CD14-positive monocyte (primary cell): ENCODE results near the gene STAM. TPM values are rescaled to one million over a fixed set of nuclear protein-coding genes. Genes with fewer than 3 reads are reported as not detected.

Experiments
- DNase-seq, 3 donors: peaks; one replicate each; pipeline ENCODE4 v3.0.0-alpha.2; 2011 to 2022
- H2AFZ ChIP-seq: 2 replicates; pipeline ENCODE4 v1.6.0; 2012; ENCODE audit warnings: mild to moderate bottlenecking, low read depth, low read length, inconsistent platforms; ENCODE audit not compliant: insufficient read depth, poor library complexity, severe bottlenecking
- H3K27ac ChIP-seq, 2 donors: 1 replicate in 1 of 2; 2 replicates in 1 of 2; pipeline ENCODE4 v1.5.1; 2012 to 2013; ENCODE audit warnings: low read length in 2 of 2, control low read depth in 1 of 2, inconsistent platforms in 1 of 2, low read depth in 1 of 2, mild to moderate bottlenecking in 1 of 2
- H3K27me3 ChIP-seq, 2 donors: one replicate each; pipeline versions ENCODE4 v1.6.0 to v1.6.1; 2011 to 2013; ENCODE audit warnings: low read length in 2 of 2; ENCODE audit not compliant: control insufficient read depth in 2 of 2, insufficient read depth in 2 of 2
- H3K36me3 ChIP-seq, 2 donors: replicated peaks in 1 of 2; 1 replicate in 1 of 2; 2 replicates in 1 of 2; pipeline versions ENCODE4 v1.5.1 to v1.6.1; 2012 to 2013; ENCODE audit warnings: low read length in 2 of 2, control low read depth in 1 of 2, inconsistent platforms in 1 of 2, mild to moderate bottlenecking in 1 of 2; ENCODE audit not compliant: insufficient read depth in 2 of 2, control insufficient read depth in 1 of 2
- H3K4me1 ChIP-seq, 2 donors: 1 replicate in 1 of 2; 2 replicates in 1 of 2; pipeline versions ENCODE4 v1.5.1 to v1.6.1; 2012 to 2013; ENCODE audit warnings: low read length in 2 of 2, control low read depth in 1 of 2, inconsistent platforms in 1 of 2, mild to moderate bottlenecking in 1 of 2, moderate library complexity in 1 of 2; ENCODE audit not compliant: insufficient read depth in 2 of 2, control insufficient read depth in 1 of 2
- H3K4me2 ChIP-seq: replicated peaks from 2 replicates; pipeline ENCODE3; 2012; ENCODE audit warnings: low read length, moderate library complexity, mild to moderate bottlenecking; ENCODE audit not compliant: poor library complexity, severe bottlenecking; ENCODE audit errors: extremely low read depth
- H3K4me3 ChIP-seq, 3 experiments: fragments of 200-600 bp in 1 of 3; sonication (generic) in 1 of 3; replicated peaks in 1 of 3; 1 replicate in 2 of 3; 2 replicates in 1 of 3; pipeline ENCODE4 v1.5.1; 2011 to 2013; ENCODE audit warnings: low read length in 3 of 3, mild to moderate bottlenecking in 3 of 3, control low read depth in 2 of 3, low read depth in 2 of 3, inconsistent platforms in 1 of 3, moderate library complexity in 1 of 3
- H3K79me2 ChIP-seq: 2 replicates; pipeline ENCODE4 v1.6.0; 2012; ENCODE audit warnings: mild to moderate bottlenecking, control low read depth, inconsistent platforms, low read length, moderate library complexity; ENCODE audit not compliant: insufficient read depth
- H3K9ac ChIP-seq: 2 replicates; pipeline ENCODE4 v1.6.0; 2017; ENCODE audit warnings: low read length, mild to moderate bottlenecking; ENCODE audit not compliant: insufficient read depth, poor library complexity, severe bottlenecking
- H3K9me3 ChIP-seq, 2 donors: replicated peaks in 1 of 2; 1 replicate in 1 of 2; 2 replicates in 1 of 2; pipeline versions ENCODE4 v1.5.1 to v1.6.1; 2012 to 2013; ENCODE audit warnings: low read length in 2 of 2, control low read depth in 1 of 2; ENCODE audit not compliant: control insufficient read depth in 1 of 2, insufficient read depth in 1 of 2
- H4K20me1 ChIP-seq: 2 replicates; pipeline ENCODE4 v1.6.0; 2012; ENCODE audit warnings: mild to moderate bottlenecking, low read length, control low read depth, moderate library complexity; ENCODE audit not compliant: insufficient read depth
- H3K27ac Mint-ChIP-seq, 7 donors: one replicate each; pipeline ENCODE4 v1.8.0; 2020; ENCODE audit warnings: mild to moderate bottlenecking in 7 of 7, mixed read lengths in 7 of 7, moderate library complexity in 6 of 7, inconsistent platforms in 2 of 7
- H3K27me3 Mint-ChIP-seq, 3 donors: one replicate each; pipeline ENCODE4 v1.8.0; 2021 to 2022; ENCODE audit warnings: low read depth in 3 of 3, mild to moderate bottlenecking in 3 of 3, mixed read lengths in 3 of 3, moderate library complexity in 3 of 3, inconsistent platforms in 1 of 3
- H3K36me3 Mint-ChIP-seq, 2 donors: one replicate each; pipeline ENCODE4 v1.8.0; 2020; ENCODE audit warnings: mixed read lengths in 2 of 2, inconsistent platforms in 1 of 2, mild to moderate bottlenecking in 1 of 2
- H3K4me1 Mint-ChIP-seq: one replicate; pipeline ENCODE4 v1.8.0; 2020; ENCODE audit warnings: mild to moderate bottlenecking, mixed read lengths
- H3K4me3 Mint-ChIP-seq, 2 donors: one replicate each; pipeline ENCODE4 v1.8.0; 2020; ENCODE audit warnings: mild to moderate bottlenecking in 2 of 2, mixed read lengths in 2 of 2, moderate library complexity in 1 of 2
- H3K9me3 Mint-ChIP-seq, 7 donors: one replicate each; pipeline ENCODE4 v1.8.0; 2020 to 2022; ENCODE audit warnings: mixed read lengths in 7 of 7, mild to moderate bottlenecking in 6 of 7, moderate library complexity in 6 of 7, inconsistent platforms in 2 of 7
- WGBS: methylation state at CpG from one replicate; pipeline ENCODE4 v1.1.5; 2013; ENCODE audit warnings: missing lambda C conversion rate; ENCODE audit not compliant: insufficient coverage; 5-methylcytosine and 5-hydroxymethylcytosine counted together
- intact Hi-C, 2 donors: fragments of 100-400 bp; cut with micrococcal nuclease; formaldehyde crosslinking; loops; one replicate each; pipeline versions ENCODE4 v1.15.0 to v1.15.1; 2023
- polyA plus RNA-seq, 3 donors: library from polyadenylated mRNA; depleted of rRNA in 1 of 3; unstranded in 2 of 3; stranded (reverse) in 1 of 3; fragments of 300-500 nt in 2 of 3; fragments of >200 nt in 1 of 3; fragmentation: Illumina TruSeq in 2 of 3; gene quantifications; 1 replicate in 2 of 3; 2 replicates in 1 of 3; pipeline ENCODE4 v1.2.3, GENCODE V29; 2012 to 2021
- TF ChIP-seq, protein P1 (sequence below): fragments of 200-600 bp; IDR thresholded peaks from one replicate; pipeline ENCODE4 v1.8.0; 2022; ENCODE audit warnings: antibody characterized with exemption, mild to moderate bottlenecking

STAM gene
- polyA plus RNA-seq, 3 donors, result 5.5 to 16.4 (median 5.9) TPM

DNA sequence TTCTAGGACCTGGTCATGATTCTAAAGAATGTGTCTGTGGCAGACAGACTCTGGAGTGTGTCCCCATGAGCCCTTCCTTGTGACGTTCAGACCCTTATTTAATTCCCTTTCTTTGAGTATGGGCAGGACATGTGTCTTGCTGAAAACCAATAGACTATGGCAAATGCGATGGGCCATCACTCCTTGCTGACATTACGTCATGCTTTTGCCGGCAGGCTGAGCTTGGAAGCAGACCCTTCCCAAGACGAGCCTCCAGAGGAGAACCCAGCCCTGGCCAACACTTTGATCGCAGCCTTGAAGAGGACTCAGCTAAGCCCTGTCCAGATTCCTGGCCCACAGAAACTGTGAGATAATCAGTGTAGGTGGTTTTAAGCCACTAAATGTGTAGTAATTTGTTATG, 89.7 kb downstream of the STAM start:
- Mint-ChIP-seq H3K27me3 (peaks cover 0 to 2% (median 0%) of the 10 kb centered on the region in 3 donors), H3K36me3 (no peaks in the 10 kb centered on the region), H3K9me3 (no peaks in the 10 kb centered on the region), H3K27ac (peak overlapping the region in 1 of 7 donors; percentile 78), H3K4me3 (no peak overlapping the region), H3K4me1 (peaks cover 6% of the 10 kb centered on the region)
- Histone ChIP-seq H3K36me3 (no peaks in the 10 kb centered on the region), H3K4me2 (no peak overlapping the region), H3K27ac (no peak overlapping the region), H3K4me1 (no peaks in the 10 kb centered on the region), H3K79me2 (no peaks in the 10 kb centered on the region), H3K9me3 (no peaks in the 10 kb centered on the region), H3K4me3 (no peak overlapping the region), H3K9ac (no peak overlapping the region), H4K20me1 (no peaks in the 10 kb centered on the region), H3K27me3 (no peaks in the 10 kb centered on the region), H2AFZ (no peak overlapping the region)
- 92% methylated on average over 5 of the region's 6 CpGs for WGBS
- DNase-seq, result no peak
- TF ChIP-seq, protein P1, sequence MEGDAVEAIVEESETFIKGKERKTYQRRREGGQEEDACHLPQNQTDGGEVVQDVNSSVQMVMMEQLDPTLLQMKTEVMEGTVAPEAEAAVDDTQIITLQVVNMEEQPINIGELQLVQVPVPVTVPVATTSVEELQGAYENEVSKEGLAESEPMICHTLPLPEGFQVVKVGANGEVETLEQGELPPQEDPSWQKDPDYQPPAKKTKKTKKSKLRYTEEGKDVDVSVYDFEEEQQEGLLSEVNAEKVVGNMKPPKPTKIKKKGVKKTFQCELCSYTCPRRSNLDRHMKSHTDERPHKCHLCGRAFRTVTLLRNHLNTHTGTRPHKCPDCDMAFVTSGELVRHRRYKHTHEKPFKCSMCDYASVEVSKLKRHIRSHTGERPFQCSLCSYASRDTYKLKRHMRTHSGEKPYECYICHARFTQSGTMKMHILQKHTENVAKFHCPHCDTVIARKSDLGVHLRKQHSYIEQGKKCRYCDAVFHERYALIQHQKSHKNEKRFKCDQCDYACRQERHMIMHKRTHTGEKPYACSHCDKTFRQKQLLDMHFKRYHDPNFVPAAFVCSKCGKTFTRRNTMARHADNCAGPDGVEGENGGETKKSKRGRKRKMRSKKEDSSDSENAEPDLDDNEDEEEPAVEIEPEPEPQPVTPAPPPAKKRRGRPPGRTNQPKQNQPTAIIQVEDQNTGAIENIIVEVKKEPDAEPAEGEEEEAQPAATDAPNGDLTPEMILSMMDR, result no peak
- intact Hi-C loops, result no loop called here

DNA sequence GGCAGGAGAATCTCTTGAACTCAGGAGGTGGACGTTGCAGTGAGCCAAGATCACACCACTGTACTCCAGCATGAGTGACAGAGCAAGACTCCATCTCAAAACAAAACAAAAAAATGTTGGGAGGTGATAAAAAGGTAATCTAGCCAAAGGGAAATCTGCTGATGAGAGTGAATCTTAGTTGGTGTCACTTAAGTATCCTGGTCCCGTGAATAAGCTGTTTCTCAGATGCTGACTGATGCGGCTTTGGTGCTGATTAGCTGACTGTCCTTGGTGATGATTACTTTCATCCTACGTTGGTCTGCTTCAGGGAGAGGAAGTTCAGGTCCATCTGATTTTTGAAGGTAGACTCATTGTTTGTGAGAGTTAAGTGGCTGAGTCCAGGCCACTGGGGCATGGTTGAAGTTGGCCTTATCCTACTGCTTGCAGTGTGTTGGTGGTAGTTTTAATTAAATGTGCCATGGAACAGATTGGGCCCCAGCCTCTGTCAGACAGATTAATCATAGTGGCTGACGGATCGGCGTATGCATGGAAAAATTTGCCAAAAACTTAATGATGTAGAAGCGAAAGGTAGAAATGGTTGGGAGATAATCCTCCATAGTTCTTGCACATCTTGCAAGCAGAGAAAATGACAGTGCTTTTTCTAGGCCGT, 90.6 kb downstream of the STAM start:
- Histone ChIP-seq H4K20me1 (no peaks in the 10 kb centered on the region), H3K9ac (no peak overlapping the region), H3K27me3 (no peaks in the 10 kb centered on the region), H3K4me1 (no peaks in the 10 kb centered on the region), H3K79me2 (no peaks in the 10 kb centered on the region), H3K9me3 (no peaks in the 10 kb centered on the region), H3K27ac (no peak overlapping the region), H3K4me3 (no peak overlapping the region), H3K4me2 (no peak overlapping the region), H2AFZ (no peak overlapping the region), H3K36me3 (no peaks in the 10 kb centered on the region)
- H3K9me3 Mint-ChIP-seq, result no peaks in the 10 kb centered on the region
- 82% methylated on average over 7 of the region's 9 CpGs for WGBS
- H3K4me3 Mint-ChIP-seq, result no peak overlapping the region
- no peak for DNase-seq
- peaks cover 0 to 2% (median 0%) of the 10 kb centered on the region in 3 donors for H3K27me3 Mint-ChIP-seq
- intact Hi-C loops, result no loop called here
- no peak overlapping the region for H3K27ac Mint-ChIP-seq
- no peaks in the 10 kb centered on the region for H3K36me3 Mint-ChIP-seq
- TF ChIP-seq, protein P1, result no peak
- H3K4me1 Mint-ChIP-seq, result peaks cover 6% of the 10 kb centered on the region
